ENCODE measurements around the gene DDR2.
"Not testable (repeated sequence)": the region's sequence is repeated elsewhere in the genome, so short reads cannot be mapped to it uniquely, and the experiment has no call there.

Gene DDR2

GRCh38 chr1:162746264-162746942, 114.1 kb downstream of the DDR2 start:
- H3K9ac ChIP-seq (ENCODE audit: low read depth in 1 of 2, low read length in 2 of 2); H3K9me3 ChIP-seq (ENCODE audit: control insufficient read depth in 1 of 2, low read length in 2 of 2); H3K27me3 ChIP-seq (ENCODE audit: control insufficient read depth in 1 of 2, insufficient read depth in 2 of 2, low read length in 2 of 2); H3K4me1 ChIP-seq (ENCODE audit: control insufficient read depth in 1 of 2, insufficient read depth in 2 of 2, low read length in 2 of 2); H3K27ac ChIP-seq (ENCODE audit: low read depth, low read length); H3K4me3 ChIP-seq (ENCODE audit: low read depth in 1 of 2, low read length in 2 of 2); H3K36me3 ChIP-seq (ENCODE audit: control insufficient read depth in 1 of 2, insufficient read depth in 2 of 2, low read length in 2 of 2): not testable (repeated sequence)

DNA sequence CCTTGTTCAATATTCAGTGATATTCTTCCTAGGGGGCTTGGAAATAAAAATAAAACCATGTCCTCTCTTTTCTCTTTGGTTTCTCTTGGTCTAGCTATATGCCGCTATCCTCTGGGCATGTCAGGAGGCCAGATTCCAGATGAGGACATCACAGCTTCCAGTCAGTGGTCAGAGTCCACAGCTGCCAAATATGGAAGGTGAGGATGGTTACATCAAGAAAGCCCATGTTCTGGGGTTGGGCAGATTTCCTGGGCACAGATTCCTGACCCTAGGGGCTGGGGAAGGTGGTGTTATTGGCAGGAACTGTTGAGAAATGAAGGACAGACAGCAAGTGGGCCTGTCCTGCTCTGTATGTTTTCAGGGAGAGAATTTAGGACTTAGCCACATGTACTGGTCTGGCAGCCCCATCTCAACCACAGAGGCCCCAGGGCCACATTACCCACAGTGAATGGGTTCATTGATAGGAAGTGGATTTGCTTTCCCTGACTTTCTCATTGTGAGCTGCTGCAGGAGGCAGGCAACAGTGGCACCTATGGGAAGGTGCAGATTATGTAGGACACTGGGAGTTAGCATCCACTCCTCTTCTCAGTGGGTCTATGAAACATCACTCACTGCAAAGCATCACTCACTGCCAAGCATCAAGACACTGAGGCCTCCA, 120.9 kb downstream of the DDR2 start:
- Histone ChIP-seq H3K27ac (ENCODE audit: low read depth, low read length) (no peak overlapping the region), H3K4me3 (ENCODE audit: low read depth in 1 of 2, low read length in 2 of 2) (no peak overlapping the region), H3K36me3 (ENCODE audit: control insufficient read depth in 1 of 2, insufficient read depth in 2 of 2, low read length in 2 of 2) (no peaks in the 10 kb centered on the region), H3K9me3 (ENCODE audit: control insufficient read depth in 1 of 2, low read length in 2 of 2) (no peaks in the 10 kb centered on the region), H3K27me3 (ENCODE audit: control insufficient read depth in 1 of 2, insufficient read depth in 2 of 2, low read length in 2 of 2) (no peaks in the 10 kb centered on the region), H3K4me1 (ENCODE audit: control insufficient read depth in 1 of 2, insufficient read depth in 2 of 2, low read length in 2 of 2) (no peaks in the 10 kb centered on the region), H3K9ac (ENCODE audit: low read depth in 1 of 2, low read length in 2 of 2) (no peak overlapping the region)

- Histone ChIP-seq H3K4me3 (ENCODE audit: low read depth in 1 of 2, low read length in 2 of 2) (no peak overlapping the region), H3K9me3 (ENCODE audit: control insufficient read depth in 1 of 2, low read length in 2 of 2) (no peaks in the 10 kb centered on the region), H3K36me3 (ENCODE audit: control insufficient read depth in 1 of 2, insufficient read depth in 2 of 2, low read length in 2 of 2) (no peaks in the 10 kb centered on the region), H3K9ac (ENCODE audit: low read depth in 1 of 2, low read length in 2 of 2) (no peak overlapping the region), H3K27ac (ENCODE audit: low read depth, low read length) (no peak overlapping the region), H3K4me1 (ENCODE audit: control insufficient read depth in 1 of 2, insufficient read depth in 2 of 2, low read length in 2 of 2) (no peaks in the 10 kb centered on the region), H3K27me3 (ENCODE audit: control insufficient read depth in 1 of 2, insufficient read depth in 2 of 2, low read length in 2 of 2) (no peaks in the 10 kb centered on the region)
Observed at GRCh38 chr1:162753998-162754585, 121.8 kb downstream of the DDR2 start.

GRCh38 chr1:162755306-162755705, 123.0 kb downstream of the DDR2 start:
- Histone ChIP-seq H3K27ac (ENCODE audit: low read depth, low read length) (no peak overlapping the region), H3K36me3 (ENCODE audit: control insufficient read depth in 1 of 2, insufficient read depth in 2 of 2, low read length in 2 of 2) (no peaks in the 10 kb centered on the region), H3K4me1 (ENCODE audit: control insufficient read depth in 1 of 2, insufficient read depth in 2 of 2, low read length in 2 of 2) (no peaks in the 10 kb centered on the region), H3K9ac (ENCODE audit: low read depth in 1 of 2, low read length in 2 of 2) (no peak overlapping the region), H3K27me3 (ENCODE audit: control insufficient read depth in 1 of 2, insufficient read depth in 2 of 2, low read length in 2 of 2) (no peaks in the 10 kb centered on the region), H3K9me3 (ENCODE audit: control insufficient read depth in 1 of 2, low read length in 2 of 2) (no peaks in the 10 kb centered on the region), H3K4me3 (ENCODE audit: low read depth in 1 of 2, low read length in 2 of 2) (no peak overlapping the region)

GRCh38 chr1:162756523-162756922, 124.3 kb downstream of the DDR2 start:
- H3K36me3 ChIP-seq (ENCODE audit: control insufficient read depth in 1 of 2, insufficient read depth in 2 of 2, low read length in 2 of 2): no peaks in the 10 kb centered on the region
- no peaks in the 10 kb centered on the region for H3K9me3 ChIP-seq (ENCODE audit: control insufficient read depth in 1 of 2, low read length in 2 of 2)
- H3K27ac ChIP-seq (ENCODE audit: low read depth, low read length): no peak overlapping the region
- H3K27me3 ChIP-seq (ENCODE audit: control insufficient read depth in 1 of 2, insufficient read depth in 2 of 2, low read length in 2 of 2): no peaks in the 10 kb centered on the region
- H3K4me3 ChIP-seq (ENCODE audit: low read depth in 1 of 2, low read length in 2 of 2): no peak overlapping the region
- H3K4me1 ChIP-seq (ENCODE audit: control insufficient read depth in 1 of 2, insufficient read depth in 2 of 2, low read length in 2 of 2): no peaks in the 10 kb centered on the region
- no peak overlapping the region for H3K9ac ChIP-seq (ENCODE audit: low read depth in 1 of 2, low read length in 2 of 2)

- Histone ChIP-seq H3K9ac (ENCODE audit: low read depth in 1 of 2, low read length in 2 of 2) (no peak overlapping the region), H3K27ac (ENCODE audit: low read depth, low read length) (no peak overlapping the region), H3K36me3 (ENCODE audit: control insufficient read depth in 1 of 2, insufficient read depth in 2 of 2, low read length in 2 of 2) (no peaks in the 10 kb centered on the region)
Observed at GRCh38 chr1:162757476-162757875, 125.2 kb downstream of the DDR2 start.

DNA sequence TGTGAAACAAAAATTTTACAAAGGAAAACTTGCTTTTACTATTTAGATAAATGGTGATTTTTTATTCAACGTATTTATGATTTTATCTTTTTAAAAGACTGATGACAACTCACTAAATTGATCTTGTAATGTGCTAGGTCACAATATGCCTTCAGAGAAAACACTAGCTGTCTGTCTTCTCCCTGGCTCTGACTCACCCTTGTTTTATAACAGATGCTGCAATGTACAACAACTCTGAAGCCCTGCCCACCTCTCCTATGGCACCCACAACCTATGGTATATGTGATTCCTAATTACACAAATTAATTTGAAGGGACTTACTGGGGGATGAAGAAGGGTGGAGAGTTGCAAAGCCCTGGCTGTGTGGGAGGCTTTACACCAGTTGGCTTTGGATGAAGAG, 133.5 kb downstream of the DDR2 start:
- H3K27ac ChIP-seq (ENCODE audit: low read depth, low read length): no peak overlapping the region
- peaks cover 0 to 5% of the 10 kb centered on the region in 2 donors for H3K36me3 ChIP-seq (ENCODE audit: control insufficient read depth in 1 of 2, insufficient read depth in 2 of 2, low read length in 2 of 2)
- no peaks in the 10 kb centered on the region for H3K27me3 ChIP-seq (ENCODE audit: control insufficient read depth in 1 of 2, insufficient read depth in 2 of 2, low read length in 2 of 2)
- no peak overlapping the region for H3K4me3 ChIP-seq (ENCODE audit: low read depth in 1 of 2, low read length in 2 of 2)
- no peak overlapping the region for H3K9ac ChIP-seq (ENCODE audit: low read depth in 1 of 2, low read length in 2 of 2)
- H3K9me3 ChIP-seq (ENCODE audit: control insufficient read depth in 1 of 2, low read length in 2 of 2): no peaks in the 10 kb centered on the region
- H3K4me1 ChIP-seq (ENCODE audit: control insufficient read depth in 1 of 2, insufficient read depth in 2 of 2, low read length in 2 of 2): no peaks in the 10 kb centered on the region

More at GRCh38 chr1:162757476-162757875, 125.2 kb downstream of the DDR2 start:
- H3K4me3 ChIP-seq (ENCODE audit: low read depth in 1 of 2, low read length in 2 of 2): no peak overlapping the region
- H3K9me3 ChIP-seq (ENCODE audit: control insufficient read depth in 1 of 2, low read length in 2 of 2): no peaks in the 10 kb centered on the region
- no peaks in the 10 kb centered on the region for H3K27me3 ChIP-seq (ENCODE audit: control insufficient read depth in 1 of 2, insufficient read depth in 2 of 2, low read length in 2 of 2)
- H3K4me1 ChIP-seq (ENCODE audit: control insufficient read depth in 1 of 2, insufficient read depth in 2 of 2, low read length in 2 of 2): no peaks in the 10 kb centered on the region

DNA sequence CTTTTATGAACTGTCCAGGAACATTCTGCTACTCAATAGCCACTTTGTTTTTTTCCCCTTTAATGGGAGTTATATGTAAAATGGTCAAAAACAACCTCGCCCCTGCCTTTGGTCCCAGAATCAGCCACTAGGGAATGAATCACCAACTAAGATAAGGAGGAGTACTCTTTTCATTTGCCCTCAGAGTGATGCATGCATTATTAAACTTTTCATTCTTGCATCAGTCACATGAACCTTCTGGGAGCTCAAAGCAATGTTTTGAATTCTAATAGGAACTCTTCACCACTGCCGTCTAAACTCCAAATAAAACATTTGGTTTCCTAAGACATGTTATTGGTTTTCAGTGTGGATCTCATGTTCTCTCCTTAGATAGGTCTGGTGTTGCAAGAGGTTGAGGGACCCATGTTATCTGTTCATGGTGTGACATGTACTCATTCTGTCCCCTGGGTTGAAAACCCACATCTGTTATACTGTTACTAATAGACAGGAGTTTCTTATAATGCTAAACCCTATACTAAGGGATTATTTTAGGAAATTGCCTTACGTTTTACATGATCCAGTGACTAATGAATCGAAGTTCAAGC, 140.4 kb downstream of the DDR2 start:
- Histone ChIP-seq H3K36me3 (ENCODE audit: control insufficient read depth in 1 of 2, insufficient read depth in 2 of 2, low read length in 2 of 2) (peaks cover 0 to 5% of the 10 kb centered on the region in 2 donors), H3K27ac (ENCODE audit: low read depth, low read length) (no peak overlapping the region), H3K4me1 (ENCODE audit: control insufficient read depth in 1 of 2, insufficient read depth in 2 of 2, low read length in 2 of 2) (no peaks in the 10 kb centered on the region), H3K27me3 (ENCODE audit: control insufficient read depth in 1 of 2, insufficient read depth in 2 of 2, low read length in 2 of 2) (no peaks in the 10 kb centered on the region), H3K9ac (ENCODE audit: low read depth in 1 of 2, low read length in 2 of 2) (no peak overlapping the region), H3K4me3 (ENCODE audit: low read depth in 1 of 2, low read length in 2 of 2) (no peak overlapping the region), H3K9me3 (ENCODE audit: control insufficient read depth in 1 of 2, low read length in 2 of 2) (no peaks in the 10 kb centered on the region)

DNA sequence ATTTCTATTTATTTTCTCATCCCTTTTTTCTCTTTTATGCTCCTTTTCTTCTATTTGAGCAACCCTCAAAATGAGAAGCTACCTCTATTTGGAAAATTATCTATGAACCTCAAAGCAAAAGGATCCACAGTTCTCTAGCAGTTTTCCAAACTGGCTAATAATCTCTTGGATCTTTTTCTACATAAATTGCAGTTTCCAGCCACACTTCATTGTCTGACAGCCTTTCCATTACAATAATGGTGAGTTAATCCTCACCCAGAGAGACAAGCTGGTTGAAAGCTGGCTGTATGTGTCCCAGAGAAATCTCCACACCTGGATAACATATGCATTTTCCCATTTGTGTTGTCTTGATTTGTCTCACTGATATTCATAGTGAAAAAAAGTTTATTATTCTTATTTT, 141.7 kb downstream of the DDR2 start:
- Histone ChIP-seq H3K27ac (ENCODE audit: low read depth, low read length) (no peak overlapping the region), H3K36me3 (ENCODE audit: control insufficient read depth in 1 of 2, insufficient read depth in 2 of 2, low read length in 2 of 2) (peaks cover 0 to 5% of the 10 kb centered on the region in 2 donors), H3K9ac (ENCODE audit: low read depth in 1 of 2, low read length in 2 of 2) (no peak overlapping the region), H3K4me3 (ENCODE audit: low read depth in 1 of 2, low read length in 2 of 2) (no peak overlapping the region), H3K27me3 (ENCODE audit: control insufficient read depth in 1 of 2, insufficient read depth in 2 of 2, low read length in 2 of 2) (no peaks in the 10 kb centered on the region), H3K4me1 (ENCODE audit: control insufficient read depth in 1 of 2, insufficient read depth in 2 of 2, low read length in 2 of 2) (no peaks in the 10 kb centered on the region), H3K9me3 (ENCODE audit: control insufficient read depth in 1 of 2, low read length in 2 of 2) (no peaks in the 10 kb centered on the region)

- Histone ChIP-seq H3K9me3 (ENCODE audit: control insufficient read depth in 1 of 2, low read length in 2 of 2) (no peaks in the 10 kb centered on the region), H3K4me3 (ENCODE audit: low read depth in 1 of 2, low read length in 2 of 2) (no peak overlapping the region), H3K36me3 (ENCODE audit: control insufficient read depth in 1 of 2, insufficient read depth in 2 of 2, low read length in 2 of 2) (no peaks in the 10 kb centered on the region), H3K27ac (ENCODE audit: low read depth, low read length) (no peak overlapping the region), H3K4me1 (ENCODE audit: control insufficient read depth in 1 of 2, insufficient read depth in 2 of 2, low read length in 2 of 2) (no peaks in the 10 kb centered on the region), H3K27me3 (ENCODE audit: control insufficient read depth in 1 of 2, insufficient read depth in 2 of 2, low read length in 2 of 2) (no peaks in the 10 kb centered on the region), H3K9ac (ENCODE audit: low read depth in 1 of 2, low read length in 2 of 2) (no peak overlapping the region)
Observed at GRCh38 chr1:162779043-162779442, 146.8 kb downstream of the DDR2 start.
